Measurements from ENCODE around the gene CPED1.
"Not testable (repeated sequence)": the region's sequence is repeated elsewhere in the genome, so short reads cannot be mapped to it uniquely, and the experiment has no call there.

CPED1 gene

DNA sequence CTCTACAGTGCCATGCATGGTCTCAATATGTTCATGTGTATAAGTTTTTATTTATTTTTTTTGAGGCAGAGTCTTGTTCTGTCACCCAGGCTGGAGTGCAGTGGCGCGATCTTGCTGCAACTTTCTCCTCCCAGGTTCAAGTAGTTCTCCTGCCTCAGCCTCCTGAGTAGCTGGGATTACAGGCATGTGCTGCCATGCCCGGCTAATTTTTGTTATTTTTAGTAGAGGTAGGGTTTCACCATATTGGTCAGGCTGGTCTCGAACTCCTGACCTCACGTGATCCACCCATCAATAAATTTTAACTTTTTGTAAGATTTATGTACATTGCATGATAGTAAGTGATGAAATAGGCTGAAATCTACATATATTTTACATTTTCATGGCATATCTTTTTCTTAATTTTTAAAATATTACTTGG, 86.9 kb downstream of the CPED1 start:
- DNase-seq = not testable (repeated sequence)

DNA sequence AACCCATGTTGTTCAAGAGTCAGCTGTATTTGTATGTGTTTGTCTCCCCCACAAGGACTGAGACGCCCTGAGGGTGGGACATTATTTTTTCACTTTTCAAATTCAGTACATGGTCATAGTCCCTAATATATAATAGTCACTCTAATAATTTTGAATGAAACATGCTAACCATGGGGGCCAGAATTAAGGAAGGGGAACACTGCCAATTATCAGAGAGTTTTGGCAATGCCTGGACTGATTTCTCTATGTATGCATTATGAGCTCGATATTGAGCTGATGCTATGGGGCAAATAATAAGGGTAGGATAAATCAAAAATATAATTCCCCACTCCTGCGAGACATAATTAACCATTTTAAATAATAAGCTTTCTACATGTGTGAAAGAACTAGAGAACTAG, 87.4 kb downstream of the CPED1 start:
- no peak for DNase-seq

DNA sequence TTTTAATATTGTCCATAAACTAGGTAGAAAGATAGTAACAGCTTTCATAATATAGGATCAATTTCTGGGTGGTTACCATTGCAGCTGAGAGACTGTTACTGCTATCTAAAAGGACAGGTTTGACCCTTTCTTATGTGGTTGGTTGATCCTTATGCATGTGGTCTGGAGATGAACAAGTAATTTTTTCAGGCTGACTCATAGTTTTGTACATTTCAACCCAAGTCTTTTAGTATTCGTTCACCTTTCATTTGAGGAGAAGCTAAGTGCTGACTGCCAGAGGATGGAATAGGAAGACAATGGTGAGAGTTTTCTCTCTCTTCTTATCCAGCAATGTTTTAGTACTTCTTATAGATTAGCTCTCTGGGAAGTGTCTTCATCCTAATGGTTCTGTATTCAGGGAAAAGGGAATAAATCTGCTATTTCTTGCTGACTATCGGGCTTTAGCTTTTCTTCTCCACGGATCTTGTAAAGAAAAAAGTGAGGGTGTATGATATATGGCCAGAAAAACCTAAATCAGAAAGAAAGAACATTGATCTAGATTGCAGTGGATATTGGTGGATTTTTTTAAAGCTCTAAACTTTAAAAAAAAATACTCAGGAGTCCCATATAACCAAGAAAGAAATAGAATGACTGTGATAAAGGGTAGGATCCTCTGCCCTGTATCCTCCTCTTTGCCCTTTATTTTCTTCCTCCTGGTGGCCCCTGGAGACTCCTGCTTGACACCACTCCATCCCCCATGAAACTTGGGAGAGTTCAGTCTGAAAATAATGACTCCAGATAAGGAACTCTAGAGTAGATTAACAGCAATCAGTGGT, 88.0 kb downstream of the CPED1 start:
- DNase-seq = no peak

DNA sequence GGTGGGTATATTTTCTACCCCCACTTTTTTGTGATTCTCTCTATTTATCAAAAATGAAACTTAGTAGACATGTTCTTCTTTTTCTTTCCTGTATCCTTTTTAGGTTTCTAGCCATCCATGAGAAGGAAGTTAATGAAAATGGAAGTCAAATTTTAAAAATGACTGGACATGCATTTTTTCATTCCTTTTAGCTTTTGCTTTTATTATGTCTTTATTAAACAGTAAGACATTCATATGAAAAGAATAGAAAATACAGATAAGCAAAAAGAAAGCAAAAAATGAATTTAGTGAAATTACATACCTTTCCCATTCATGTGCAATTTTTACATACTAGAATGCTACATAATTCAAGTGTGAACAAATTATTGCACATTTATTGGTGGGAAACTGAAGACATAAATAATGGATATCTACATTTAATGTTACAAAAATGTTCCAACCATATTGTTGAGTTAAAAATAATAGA, 88.7 kb downstream of the CPED1 start:
- no peak for DNase-seq

DNA sequence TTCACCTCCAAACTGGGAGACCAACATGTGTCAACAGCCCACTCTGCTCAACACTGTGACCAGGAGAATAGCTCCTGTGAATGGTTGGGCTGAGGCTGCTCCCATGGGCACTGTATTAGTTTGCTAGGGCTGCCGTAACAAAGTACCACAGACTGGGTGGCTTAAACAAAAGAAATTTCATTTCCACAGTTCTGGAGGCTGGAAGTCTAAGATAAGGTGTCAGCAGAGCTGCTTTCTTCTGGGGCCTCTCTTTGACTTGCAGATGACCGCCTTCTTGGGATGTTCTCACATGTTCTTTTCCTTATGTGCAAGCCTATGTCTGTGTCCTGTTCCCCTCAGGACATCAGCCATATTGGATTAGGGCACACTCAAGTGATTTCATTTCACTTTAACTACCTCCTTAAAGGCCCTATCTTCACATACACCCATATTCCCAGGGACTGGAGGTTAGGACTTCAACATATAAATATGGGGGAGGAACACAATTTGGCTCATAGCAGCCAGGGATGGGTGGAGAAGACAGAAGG, 90.3 kb downstream of the CPED1 start:
- DNase-seq = no peak

DNA sequence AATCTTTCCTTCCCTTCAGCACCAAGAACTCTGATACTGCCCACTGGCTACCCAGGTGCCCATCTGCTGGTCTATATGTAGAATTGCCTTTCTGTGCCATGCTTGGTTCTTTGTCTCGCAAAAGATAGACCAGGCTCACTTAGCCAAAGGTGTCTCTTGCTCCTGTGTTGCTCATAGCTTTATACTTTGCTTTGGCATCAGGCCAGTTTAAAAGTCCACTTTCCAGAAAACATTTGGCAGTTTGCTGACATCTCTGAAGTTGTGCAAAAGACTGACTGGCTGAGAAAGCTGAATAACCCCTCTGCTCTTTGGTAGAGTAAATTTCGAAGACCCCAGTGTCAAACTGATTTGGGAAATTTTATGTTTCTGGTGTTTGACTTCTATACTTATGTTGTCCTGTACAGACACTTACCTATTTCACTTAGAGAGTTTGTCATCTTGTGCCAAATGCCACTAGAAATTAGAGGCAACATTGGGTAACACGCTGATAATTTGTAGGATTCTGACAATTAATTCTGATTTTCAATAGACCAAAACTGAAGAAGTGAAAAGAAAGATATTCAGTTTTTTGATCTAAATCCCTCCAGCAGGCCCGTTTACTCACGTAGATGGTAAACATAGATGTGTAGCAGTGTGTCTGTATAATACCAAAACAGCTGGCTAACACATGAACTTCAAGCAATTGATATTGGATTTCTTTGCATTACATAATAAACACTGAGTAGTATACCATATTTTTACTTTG, 91.1 kb downstream of the CPED1 start:
- DNase-seq = no peak

DNA sequence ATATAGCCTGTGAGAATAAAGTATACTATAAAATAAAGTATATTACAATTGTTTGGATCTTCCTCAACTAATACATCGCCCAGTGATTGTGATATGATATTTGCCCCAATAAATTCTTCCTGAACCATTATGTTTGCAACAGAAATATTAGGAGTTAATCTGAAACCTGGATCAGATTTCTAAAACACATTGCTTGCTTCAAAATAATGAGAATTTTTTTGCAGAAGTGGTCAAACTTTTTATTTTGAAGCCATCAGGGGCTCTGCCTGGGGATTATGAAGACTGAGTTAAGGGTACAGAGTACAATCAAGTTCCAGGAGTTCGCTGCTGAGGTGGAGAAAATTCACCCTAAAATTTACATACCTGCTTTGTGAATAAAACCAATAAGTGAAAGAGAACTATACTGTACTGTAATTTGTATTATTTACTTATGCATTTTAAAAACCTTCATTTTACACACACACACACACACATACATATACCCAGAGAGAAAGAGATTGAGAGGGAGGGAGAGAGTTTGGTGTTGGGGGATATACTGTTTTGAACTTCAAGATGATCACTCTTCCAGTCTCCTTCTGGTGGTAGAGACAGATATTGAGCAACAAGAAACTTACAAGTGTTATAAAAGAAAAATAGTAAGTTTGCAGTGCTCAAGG, 91.9 kb downstream of the CPED1 start:
- DNase-seq = no peak

DNA sequence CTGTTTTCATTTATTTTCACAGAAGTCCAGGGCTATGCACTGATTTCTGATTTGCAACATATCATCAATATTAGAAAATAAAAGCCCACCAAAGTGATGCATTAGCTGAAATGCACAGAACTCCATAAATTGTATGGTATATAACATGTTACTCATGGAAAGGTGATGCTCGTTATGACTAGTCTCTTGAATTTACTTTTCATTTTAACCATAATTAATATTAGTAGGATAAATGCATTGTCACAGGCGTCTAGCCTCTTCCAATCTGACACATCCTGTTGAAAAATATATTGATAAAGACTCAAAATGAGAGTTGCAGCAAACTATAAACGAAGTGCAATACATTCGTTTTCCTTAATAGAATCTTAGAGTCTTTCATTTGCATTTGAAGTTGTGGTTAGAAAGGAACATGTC, 92.4 kb downstream of the CPED1 start:
- DNase-seq = no peak

DNA sequence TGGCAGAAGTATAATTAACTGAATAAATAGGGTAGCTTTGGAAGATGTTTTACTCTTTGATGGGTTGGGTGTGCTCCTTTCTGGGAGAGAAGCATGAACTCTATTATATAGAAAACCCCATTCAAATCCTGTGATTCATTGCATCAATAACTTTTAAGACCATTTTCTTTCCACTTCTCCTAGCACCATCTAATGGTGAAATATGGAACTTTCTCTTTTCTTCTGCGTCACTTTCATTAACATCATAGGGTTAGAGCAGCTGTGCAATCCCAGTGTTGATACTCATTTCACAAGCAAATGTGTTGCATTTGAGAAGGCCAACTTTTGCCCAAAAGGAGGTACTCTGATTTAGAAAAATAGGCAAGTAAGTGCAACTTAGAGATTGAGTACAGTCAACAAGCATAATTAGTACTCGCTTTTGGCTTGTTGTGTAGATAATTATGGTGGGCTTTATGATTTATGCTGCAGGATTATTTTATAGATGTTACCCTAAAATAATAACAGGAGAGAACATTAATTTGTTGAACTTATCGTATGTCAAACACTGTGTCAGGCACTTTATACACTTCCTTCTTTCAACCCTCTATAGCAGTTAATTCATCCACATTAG, 92.9 kb downstream of the CPED1 start:
- no peak for DNase-seq

DNA sequence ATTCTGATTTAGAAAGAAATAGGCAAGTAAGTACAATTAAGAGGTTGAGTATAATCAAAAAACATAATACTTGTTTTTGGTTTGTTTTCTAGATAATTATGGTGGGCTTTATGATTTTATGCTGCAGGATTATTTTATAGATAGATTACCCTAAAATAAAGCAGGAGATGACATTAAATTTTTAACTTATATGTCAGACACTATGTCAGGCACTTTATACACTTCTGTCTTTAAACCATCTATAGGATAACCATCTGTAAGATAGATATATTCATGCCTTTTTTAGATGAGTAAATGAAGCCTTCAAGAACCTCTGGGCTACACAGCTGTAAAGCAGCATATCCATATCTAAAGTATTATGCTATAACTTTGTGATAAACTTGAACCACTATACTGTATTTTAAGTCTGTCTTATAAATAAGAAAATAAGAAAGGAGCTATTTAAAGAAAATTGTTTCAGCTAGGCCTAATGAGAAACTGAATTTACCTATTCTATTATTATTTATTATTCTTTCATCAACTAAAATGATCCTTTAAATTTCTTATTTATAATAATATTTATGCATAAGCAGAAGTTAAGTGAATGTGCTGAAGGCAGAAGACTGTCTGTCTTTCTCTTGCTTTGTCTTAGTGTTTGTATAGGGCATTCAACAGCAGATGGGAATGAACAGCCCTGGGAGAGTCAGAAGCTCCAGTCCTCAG, 94.0 kb downstream of the CPED1 start:
- no peak for DNase-seq

DNA sequence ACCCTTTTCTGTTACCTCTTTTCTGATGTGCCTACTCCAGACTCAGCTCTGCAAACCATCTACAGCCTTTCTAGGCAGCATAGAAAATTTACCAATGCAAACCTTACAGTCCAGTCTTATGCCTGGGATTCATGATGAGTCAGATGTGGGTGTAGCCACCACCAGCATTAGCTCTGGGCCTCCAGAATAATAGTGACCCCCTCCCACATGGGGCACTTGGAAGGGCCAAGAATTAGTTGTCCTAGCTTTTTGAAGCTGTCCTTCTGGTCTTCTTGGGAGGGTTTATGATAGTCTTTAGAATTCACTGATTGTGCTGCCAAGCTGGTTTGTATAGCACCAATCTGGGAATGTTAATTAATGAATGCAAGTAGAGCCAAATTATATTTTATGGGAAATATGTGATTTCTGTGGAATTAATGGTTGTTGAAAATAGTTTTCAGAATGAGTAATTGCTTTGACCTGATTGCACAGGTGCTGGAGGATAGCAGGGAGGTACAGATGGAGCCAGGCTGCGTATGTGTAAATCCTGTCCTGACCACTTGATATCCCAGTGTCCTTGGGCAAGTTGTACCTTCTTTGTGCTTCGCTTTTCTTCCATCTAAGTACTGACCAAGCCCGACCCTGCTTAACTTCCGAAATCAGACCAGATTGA, 94.8 kb downstream of the CPED1 start:
- DNase-seq = no peak

DNA sequence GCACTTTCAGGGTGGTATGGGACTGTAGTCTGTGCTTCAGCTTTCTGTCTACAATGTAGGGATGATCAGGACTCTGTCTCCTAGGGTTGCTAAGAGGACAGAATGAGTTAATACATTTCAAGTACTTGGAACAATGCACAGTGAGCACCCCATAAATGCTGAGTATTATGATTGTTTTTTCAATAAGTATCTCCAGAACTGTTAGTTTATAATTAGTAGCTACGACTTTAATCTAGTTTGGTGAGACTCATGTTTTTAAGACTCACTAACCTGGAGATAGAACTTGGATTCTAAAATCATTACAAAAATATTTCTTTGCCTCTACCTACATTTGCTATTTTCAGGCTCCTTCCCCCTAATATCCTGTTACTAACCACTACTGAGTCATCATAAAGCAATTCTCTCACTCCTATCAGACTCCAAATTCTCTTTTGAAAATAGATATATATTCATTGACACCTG, 95.3 kb downstream of the CPED1 start:
- no peak for DNase-seq

DNA sequence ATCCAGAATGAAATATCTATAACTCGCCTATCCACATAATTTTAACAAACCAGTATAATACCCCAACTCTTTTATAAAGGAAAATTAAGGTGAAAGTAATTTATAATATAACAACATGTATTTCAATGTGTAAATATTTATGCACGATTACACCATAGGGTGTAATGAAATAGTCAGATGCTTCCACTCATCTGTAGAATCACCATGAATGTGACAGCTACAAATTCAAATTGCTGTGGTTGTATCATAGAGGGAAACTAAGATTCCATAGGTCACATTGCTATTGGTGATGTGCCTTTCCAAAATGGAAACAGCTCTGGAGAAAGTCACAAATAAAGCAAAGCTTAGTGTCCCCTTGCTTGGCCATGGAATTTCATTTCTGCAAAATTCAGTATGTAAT, 95.7 kb downstream of the CPED1 start:
- no peak for DNase-seq

DNA sequence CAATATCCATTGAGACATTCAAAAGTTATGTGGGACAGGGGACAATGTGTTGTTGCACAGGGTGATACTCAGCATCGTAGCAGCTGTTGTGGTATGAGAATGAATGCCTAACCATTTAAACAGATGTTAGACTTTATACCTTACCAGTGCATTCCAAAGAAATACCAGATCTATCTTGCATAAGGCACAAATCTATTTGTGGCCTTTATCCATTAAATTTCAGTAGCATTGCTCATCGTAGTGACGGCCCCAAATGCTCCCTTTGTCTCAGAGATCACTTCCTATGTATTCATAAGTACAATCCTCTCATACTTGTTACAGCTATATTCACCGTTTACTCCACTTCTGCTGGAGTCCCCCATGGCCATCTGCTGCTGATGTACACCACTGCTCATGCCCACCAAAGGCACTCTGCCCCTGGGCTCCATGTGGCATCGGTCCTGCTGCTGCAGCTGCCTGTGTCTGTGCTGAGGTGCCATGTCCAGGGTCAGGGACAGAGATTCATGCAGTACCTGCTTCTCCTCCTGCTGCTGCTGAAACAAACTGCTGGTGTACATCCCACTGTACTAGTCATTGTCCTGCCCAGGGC, 96.3 kb downstream of the CPED1 start:
- no peak for DNase-seq

DNA sequence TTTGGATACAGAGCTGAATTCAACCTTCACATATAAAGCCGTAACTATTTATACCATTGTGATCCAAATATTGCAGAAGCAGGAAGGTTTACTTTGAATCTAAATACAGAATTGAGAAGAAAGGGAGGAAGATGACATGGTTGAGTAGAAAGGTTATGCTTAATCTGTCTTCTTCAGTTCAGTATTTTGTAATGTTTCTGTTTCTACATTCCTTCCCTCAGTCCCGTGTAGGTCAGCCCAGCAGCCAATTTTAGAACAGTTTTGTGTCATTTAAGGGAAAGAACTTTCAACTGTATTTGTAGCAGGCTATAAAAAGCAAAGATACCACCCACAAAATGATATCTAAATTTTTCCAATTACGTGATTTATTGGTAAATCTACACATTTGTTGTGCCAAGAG, 97.4 kb downstream of the CPED1 start:
- DNase-seq = no peak

DNA sequence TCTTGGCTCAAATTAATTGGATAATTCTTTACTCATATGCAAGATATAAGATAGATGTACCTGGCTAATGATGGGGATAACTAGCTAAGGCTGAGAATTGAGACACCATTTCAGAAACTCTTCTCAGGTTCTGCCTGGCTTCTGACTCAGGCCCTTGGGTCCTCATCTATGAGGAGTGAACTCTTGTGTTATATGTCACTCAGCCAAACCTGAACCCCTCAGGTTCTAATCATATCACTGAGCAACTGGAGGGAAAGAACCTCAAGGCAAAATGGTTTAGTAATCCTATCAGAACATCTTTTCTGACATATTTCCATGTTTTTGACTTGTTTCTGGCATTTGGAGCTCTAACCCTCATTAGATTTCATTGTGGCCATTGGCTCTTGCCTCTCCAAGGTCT, 100.4 kb downstream of the CPED1 start:
- no peak for DNase-seq

DNA sequence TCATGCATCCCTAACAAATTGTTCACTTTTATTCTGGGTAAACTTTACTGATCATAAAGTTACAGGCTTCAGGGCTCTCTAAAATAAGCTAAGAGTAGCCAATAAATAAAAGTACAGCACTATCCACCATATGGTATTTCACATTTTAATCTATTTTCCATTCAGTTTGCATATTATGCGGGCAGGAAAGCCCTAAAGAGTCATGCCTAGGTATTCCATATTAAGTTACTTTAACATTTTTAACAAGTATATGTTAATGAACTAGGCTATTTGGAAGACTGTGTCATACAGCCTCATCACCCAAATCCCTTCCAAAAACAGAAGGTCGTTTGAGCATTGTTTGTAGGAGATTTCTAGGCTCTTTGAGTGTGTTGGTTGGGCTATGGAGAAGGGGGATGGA, 106.3 kb downstream of the CPED1 start:
- no peak for DNase-seq

DNA sequence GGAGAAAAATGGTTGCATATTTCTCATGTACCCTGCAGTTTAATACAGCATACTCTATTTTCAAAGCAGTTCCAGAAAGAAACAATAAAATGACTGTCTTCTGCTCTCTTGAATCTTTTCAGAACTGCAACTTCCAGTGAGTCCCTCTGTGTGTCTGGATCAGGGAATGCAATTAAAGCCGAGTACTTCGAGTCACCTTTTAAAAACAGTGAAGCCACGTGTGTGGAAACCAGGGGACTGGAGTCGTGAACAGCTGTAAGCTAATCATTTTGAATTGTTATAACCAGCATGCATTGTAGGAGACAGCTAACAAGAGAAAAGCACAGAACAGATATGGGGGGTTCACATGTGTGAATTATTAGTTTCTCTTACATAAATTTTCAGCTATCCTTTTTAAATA, 109.1 kb downstream of the CPED1 start:
- DNase-seq = no peak

DNA sequence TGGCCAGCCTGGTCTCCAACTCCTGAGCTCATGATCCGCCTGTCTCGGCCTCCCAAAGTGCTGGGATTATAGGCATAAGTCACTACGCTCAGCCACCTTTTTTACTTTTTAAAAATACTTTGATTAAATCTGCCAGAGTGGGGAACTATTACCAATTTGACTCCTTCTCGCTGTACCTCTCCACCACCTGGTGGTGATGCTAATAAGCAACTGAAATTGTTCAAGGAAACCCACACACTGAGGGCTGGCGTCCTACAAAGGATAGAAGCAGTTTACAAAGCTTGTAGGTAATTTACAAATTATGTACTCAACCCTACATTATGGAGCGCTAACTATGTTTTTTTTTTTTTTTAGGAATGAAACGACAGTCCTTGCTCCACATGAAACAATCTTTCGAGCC, 111.1 kb downstream of the CPED1 start:
- DNase-seq = no peak

DNA sequence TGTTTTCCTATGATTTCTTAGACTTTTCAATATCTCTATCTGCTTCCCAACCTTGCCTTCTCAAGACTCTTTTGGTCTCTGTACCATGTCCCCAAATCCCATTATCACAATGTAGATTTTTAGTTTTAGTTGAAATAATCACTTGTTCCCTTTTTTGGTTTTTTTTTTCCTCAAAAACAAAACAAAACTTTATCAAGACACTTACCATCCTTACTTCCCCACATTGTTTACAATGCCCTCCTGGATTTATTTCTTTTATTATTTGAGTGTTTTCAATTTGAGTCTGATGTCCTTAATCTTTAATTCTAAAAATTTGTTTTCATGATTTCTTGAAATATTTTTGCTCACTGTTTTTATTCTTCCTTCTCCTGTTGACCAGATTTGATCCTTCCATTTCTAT, 112.6 kb downstream of the CPED1 start:
- DNase-seq = no peak

DNA sequence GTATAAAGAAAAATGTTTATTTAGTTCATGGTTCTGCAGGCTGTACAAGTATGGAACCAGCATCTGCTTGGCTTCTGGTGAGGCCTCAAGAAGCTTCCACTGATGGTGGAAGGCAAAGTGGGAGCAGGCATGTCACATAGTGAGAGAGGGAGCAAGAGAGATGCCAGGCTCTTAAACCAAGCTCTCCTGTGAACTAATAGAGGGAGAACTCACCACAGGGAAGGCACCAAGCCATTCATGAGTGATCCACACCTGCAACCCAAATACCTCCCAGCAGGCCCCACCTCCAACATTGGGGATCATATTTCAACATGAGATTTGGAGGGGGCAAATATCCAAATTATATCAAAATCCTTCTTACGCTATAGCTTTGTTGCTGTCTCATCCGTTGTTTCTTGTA, 113.1 kb downstream of the CPED1 start:
- no peak for DNase-seq
